Heart right ventricle (tissue), 16 donors: ENCODE data around the gene ONECUT3. TPM values are rescaled to one million over a fixed set of nuclear protein-coding genes. Genes with fewer than 3 reads are reported as not detected.

Experiments
- ATAC-seq, 8 donors: fragments of 200-7000 bp; cut with Tn5 transposase; one replicate each; pipeline ENCODE4 v1.9.1; 2020; ENCODE audit warnings: mild to moderate bottlenecking in 8 of 8, moderate library complexity in 8 of 8, moderate number of reproducible peaks in 1 of 8
- DNase-seq, 2 donors: peaks; one replicate each; pipeline ENCODE4 v3.0.0-alpha.2; 2020
- H3K27ac ChIP-seq, 10 donors: fragments of 200-600 bp; sonication (generic) in 2 of 10; one replicate each; pipeline versions ENCODE4 v1.5.0 to v1.8.0; 2020 to 2022; ENCODE audit warnings: mild to moderate bottlenecking in 3 of 10
- H3K27me3 ChIP-seq, 7 donors: fragments of 200-600 bp; one replicate each; pipeline ENCODE4 v1.8.0; 2021 to 2022; ENCODE audit warnings: mild to moderate bottlenecking in 2 of 7
- H3K36me3 ChIP-seq, 9 donors: fragments of 200-600 bp; sonication (generic) in 1 of 9; one replicate each; pipeline versions ENCODE4 v1.5.0 to v1.8.0; 2020 to 2022; ENCODE audit warnings: mild to moderate bottlenecking in 2 of 9
- H3K4me1 ChIP-seq, 9 donors: fragments of 200-600 bp; sonication (generic) in 1 of 9; one replicate each; pipeline versions ENCODE4 v1.5.0 to v1.8.0; 2020 to 2022; ENCODE audit warnings: mild to moderate bottlenecking in 4 of 9
- H3K4me3 ChIP-seq, 10 donors: fragments of 200-600 bp; sonication (generic) in 2 of 10; one replicate each; pipeline versions ENCODE4 v1.5.0 to v1.8.0; 2020 to 2022; ENCODE audit warnings: mild to moderate bottlenecking in 7 of 10, moderate library complexity in 2 of 10
- H3K9me3 ChIP-seq, 11 donors: fragments of 200-600 bp in 10 of 11; sonication (generic) in 2 of 11; one replicate each; pipeline versions ENCODE4 v1.5.0 to v1.8.0; 2013 to 2022; ENCODE audit warnings: mild to moderate bottlenecking in 2 of 11, control low read depth in 1 of 11, moderate library complexity in 1 of 11
- CTCF ChIP-seq, 9 donors: fragments of 200-600 bp; sonication (generic) in 2 of 9; IDR thresholded peaks; one replicate each; pipeline versions ENCODE4 v1.5.0 to v1.8.0; 2021 to 2022; ENCODE audit warnings: antibody characterized with exemption in 9 of 9, mild to moderate bottlenecking in 5 of 9, moderate library complexity in 1 of 9
- WGBS, 2 donors: extraction: QIAGEN DNeasy Blood & Tissue Kit; methylation state at CpG; one replicate each; pipeline ENCODE4 v1.1.7; 2013; ENCODE audit warnings: inconsistent platforms in 1 of 2; 5-methylcytosine and 5-hydroxymethylcytosine counted together
- intact Hi-C, 10 donors: fragments of 100-400 bp; cut with DNase I; formaldehyde crosslinking; loops; one replicate each; pipeline versions ENCODE4 v1.11.1 to v1.14.2; 2022
- microRNA-seq, 2 donors: library from miRNA; unstranded; fragments of <30 nt; microRNA quantifications; one replicate each; pipeline ENCODE4 v1.2.0, GENCODE V29; 2021
- polyA plus RNA-seq, 2 donors: library from polyadenylated mRNA; stranded (reverse); fragments of 200-250 nt; gene quantifications; one replicate each; pipeline ENCODE4 v1.2.3, GENCODE V29; 2013
- total RNA-seq, 10 donors: library from RNA; stranded (reverse); fragmentation: NEBNext Ultra II Directional in 3 of 10; extraction: Animal tissue kit (Norgen Biotek cat#: 25700) in 3 of 10; gene quantifications; one replicate each; pipeline versions ENCODE4 v1.2.1 to v1.2.4, GENCODE V29; 2021 to 2023
- donor health status: Arrhythmogenic right ventricular cardiomyopathy.
- donor health status: ischemic (EF 13 %, LVEDD 7.1; RV severe dilation, severe dysfunction).
- donor health status: healthy with polysubstance abuse.
- donor health status: DM: no; HTN: yes; CAD: no.
- donor health status: DM: no; HTN: no; CAD: no.
- donor health status: ischemic (EF 25% LVEDD 6.9; RV normal size, moderate dysfunction).
- donor health status: ischemic (EF 25% LVEDD 5.7; RV mildly dilated, moderate dysfunction).
- donor health status: healthy.
- donor health status: DM: yes; HTN: yes; CAD: no.
- donor health status: Ischemic cardiomyopathy.
- donor health status: ischemic (EF 35%, LVEDD 5.7; RV mildly dilated, moderate dysfunction).
- donor health status: nonischemic (EF 11% LVEDD 7.7; RV severe dilation, severe dysfunction).
- donor health status: DM: yes; HTN: yes; CAD: no.
- donor health status: PGD.
- donor health status: ischemic (EF 29% LVEDD 5.4; RV normal size, mild dysfunction).
- donor health status: nonischemic (EF 23%, LVEDD 6.1; RV moderate dilation, normal function).

The ONECUT3 gene
- total and polyA plus RNA-seq, 12 donors: not detected

- DNase-seq: no peak
- peaks cover 0 to 71% (median 19%) of the 10 kb centered on the region in 9 donors for H3K36me3 ChIP-seq
- peak in 1 of 8 donors; percentile 7 for ATAC-seq
- intact Hi-C loops: no loop called here
- H3K27ac ChIP-seq: no peak overlapping the region
- H3K27me3 ChIP-seq: no peaks in the 10 kb centered on the region
- no peaks in the 10 kb centered on the region for H3K9me3 ChIP-seq
- H3K4me3 ChIP-seq: no peak overlapping the region
- H3K4me1 ChIP-seq: peaks cover 0 to 20% (median 9%) of the 10 kb centered on the region in 9 donors
- WGBS, 2 donors: 93 to 96% methylated on average over 57 of the region's 57 CpGs
- no peak for TF ChIP-seq CTCF (IDR thresholded peaks at IDR 0.05)
Measured at GRCh38 chr19:1828279-1829238, 75.3 kb downstream of the ONECUT3 start.

GRCh38 chr19:1829958-1830357 is 76.7 kb downstream of the ONECUT3 start:
- Histone ChIP-seq H3K9me3 (no peaks in the 10 kb centered on the region), H3K4me3 (no peak overlapping the region), H3K27me3 (no peaks in the 10 kb centered on the region), H3K27ac (no peak overlapping the region), H3K4me1 (peaks cover 0 to 31% (median 18%) of the 10 kb centered on the region in 9 donors), H3K36me3 (peaks cover 0 to 57% (median 17%) of the 10 kb centered on the region in 9 donors)
- WGBS, 2 donors: 93 to 96% methylated on average over 11 of the region's 11 CpGs
- no peak for ATAC-seq
- DNase-seq: no peak
- intact Hi-C loops: no loop called here
- no peak for TF ChIP-seq CTCF (IDR thresholded peaks at IDR 0.05)

GRCh38 chr19:1830568-1830967 is 77.3 kb downstream of the ONECUT3 start:
- ATAC-seq (no peak), DNase-seq (no peak)
- WGBS, 2 donors: 93 to 94% methylated on average over 15 of the region's 15 CpGs
- Histone ChIP-seq H3K27ac (no peak overlapping the region), H3K4me1 (peaks cover 0 to 36% (median 21%) of the 10 kb centered on the region in 9 donors), H3K9me3 (no peaks in the 10 kb centered on the region), H3K36me3 (peaks cover 0 to 52% (median 17%) of the 10 kb centered on the region in 9 donors), H3K4me3 (no peak overlapping the region), H3K27me3 (no peaks in the 10 kb centered on the region)
- no peak for TF ChIP-seq CTCF (IDR thresholded peaks at IDR 0.05)
- intact Hi-C loops: no loop called here

Small RNAs within 50 kb of the gene (microRNA-seq; reads per million reads assigned to microRNA genes)
- gene MIR1909: 0 to 0.51 reads per million in 2 donors

Other genes with a start within 250 kb of the ONECUT3 start
- 10 to 100 TPM; 16.7 to 69.4 (median 38.4) TPM for gene ADAMTSL5, start 240.5 kb upstream of the ONECUT3 start, total RNA-seq
- 10 to 100 TPM; 26.0 to 30.9 TPM for gene ADAMTSL5, start 240.5 kb upstream of the ONECUT3 start, polyA plus RNA-seq
- gene PLK5, start 229.4 kb upstream of the ONECUT3 start, total RNA-seq: under 1 TPM in 1 of 10 donors, not detected in 9; 0.11 TPM
- gene PLK5, start 229.4 kb upstream of the ONECUT3 start, polyA plus RNA-seq: under 1 TPM in 1 of 2 donors, not detected in 1; 0.57 TPM
- gene MEX3D, start 185.2 kb upstream of the ONECUT3 start, total RNA-seq: 1 to 10 TPM; 5.4 to 9.4 (median 8.1) TPM
- 1 to 10 TPM; 1.8 to 5.9 TPM for gene MEX3D, start 185.2 kb upstream of the ONECUT3 start, polyA plus RNA-seq
- gene MBD3, start 160.6 kb upstream of the ONECUT3 start, total RNA-seq: 100 to 1,000 TPM in 1 of 10 donors, 10 to 100 TPM in 9; 34.5 to 101 (median 47.7) TPM
- 100 to 1,000 TPM; 111 to 125 TPM for gene MBD3, start 160.6 kb upstream of the ONECUT3 start, polyA plus RNA-seq
- 1,000 to 10,000 TPM in 2 of 10 donors, 100 to 1,000 TPM in 8; 569 to 1,132 (median 804) TPM for gene UQCR11, start 148.0 kb upstream of the ONECUT3 start, total RNA-seq
- 100 to 1,000 TPM; 141 to 382 TPM for gene UQCR11, start 148.0 kb upstream of the ONECUT3 start, polyA plus RNA-seq
- gene TCF3, start 100.9 kb upstream of the ONECUT3 start, total RNA-seq: 10 to 100 TPM; 12.4 to 29.2 (median 17.9) TPM
- 10 to 100 TPM; 20.1 to 38.1 TPM for gene TCF3, start 100.9 kb upstream of the ONECUT3 start, polyA plus RNA-seq
- gene ATP8B3, start 58.8 kb downstream of the ONECUT3 start, total RNA-seq: 1 to 10 TPM in 2 of 10 donors, under 1 TPM in 8; 0.13 to 3.4 (median 0.48) TPM
- 1 to 10 TPM in 1 of 2 donors, under 1 TPM in 1; 0.80 to 1.3 TPM for gene ATP8B3, start 58.8 kb downstream of the ONECUT3 start, polyA plus RNA-seq
- 10 to 100 TPM; 13.1 to 20.1 (median 16.5) TPM for gene REXO1, start 95.0 kb downstream of the ONECUT3 start, total RNA-seq
- 10 to 100 TPM; 13.1 to 20.6 TPM for gene REXO1, start 95.0 kb downstream of the ONECUT3 start, polyA plus RNA-seq
- 10 to 100 TPM in 4 of 10 donors, 1 to 10 TPM in 6; 5.0 to 13.4 (median 7.6) TPM for gene KLF16, start 110.1 kb downstream of the ONECUT3 start, total RNA-seq
- 1 to 10 TPM; 4.0 to 8.6 TPM for gene KLF16, start 110.1 kb downstream of the ONECUT3 start, polyA plus RNA-seq
- 10 to 100 TPM; 45.1 to 68.0 (median 57.0) TPM for gene ABHD17A, start 132.0 kb downstream of the ONECUT3 start, total RNA-seq
- gene ABHD17A, start 132.0 kb downstream of the ONECUT3 start, polyA plus RNA-seq: 100 to 1,000 TPM in 1 of 2 donors, 10 to 100 TPM in 1; 93.6 to 185 TPM
- gene ADAT3, start 151.9 kb downstream of the ONECUT3 start, total RNA-seq: 1 to 10 TPM in 9 of 10 donors, under 1 TPM in 1; 0.94 to 3.2 (median 1.4) TPM
- 1 to 10 TPM; 2.0 to 4.3 TPM for gene ADAT3, start 151.9 kb downstream of the ONECUT3 start, polyA plus RNA-seq
- 10 to 100 TPM; 11.7 to 24.2 (median 14.4) TPM for gene SCAMP4, start 151.9 kb downstream of the ONECUT3 start, total RNA-seq
- 10 to 100 TPM; 17.0 to 22.1 TPM for gene SCAMP4, start 151.9 kb downstream of the ONECUT3 start, polyA plus RNA-seq
- 10 to 100 TPM; 17.7 to 32.4 (median 23.7) TPM for gene CSNK1G2, start 187.7 kb downstream of the ONECUT3 start, total RNA-seq
- 10 to 100 TPM; 30.5 to 35.2 TPM for gene CSNK1G2, start 187.7 kb downstream of the ONECUT3 start, polyA plus RNA-seq